Superior temporal gyrus (tissue), 1 donor: ENCODE data around the gene MYBPH.

Experiments used
- DNase-seq: peaks from one replicate; pipeline ENCODE4 v3.0.0-alpha.2; 2016; ENCODE audit errors: extremely low spot score

Gene MYBPH

GRCh38 chr1:203199816-203200571, 24.4 kb upstream of the MYBPH start:
- peak; percentile 79 for DNase-seq

GRCh38 chr1:203199481-203199815, 23.8 kb upstream of the MYBPH start:
- no peak for DNase-seq

DNA sequence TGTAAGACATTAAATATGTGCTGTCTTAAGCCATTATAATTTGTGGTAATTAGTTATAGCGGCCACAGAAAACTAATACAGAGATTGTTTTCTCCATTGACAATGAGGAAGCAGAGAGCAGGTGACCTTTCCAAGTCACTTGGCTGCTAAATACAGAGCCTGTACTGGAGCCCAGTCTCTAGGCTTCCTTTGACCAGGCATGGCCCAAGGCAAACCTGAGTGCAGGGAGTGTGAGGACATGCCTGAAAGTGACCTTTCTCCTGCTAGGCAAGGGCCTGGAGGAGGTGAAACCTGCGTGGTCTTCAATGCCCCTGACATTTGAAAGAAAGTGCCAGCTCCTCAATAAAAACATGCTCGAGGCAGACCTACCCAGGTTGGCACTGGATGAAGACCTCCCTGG, 23.4 kb upstream of the MYBPH start:
- no peak for DNase-seq

- no peak for DNase-seq
These were observed 22.0 kb upstream of the MYBPH start for GRCh38 chr1:203197625-203198024.

GRCh38 chr1:203196371-203196770, 20.7 kb upstream of the MYBPH start:
- no peak for DNase-seq

- DNase-seq: no peak
These were observed 15.3 kb upstream of the MYBPH start for GRCh38 chr1:203190949-203191348.

DNA sequence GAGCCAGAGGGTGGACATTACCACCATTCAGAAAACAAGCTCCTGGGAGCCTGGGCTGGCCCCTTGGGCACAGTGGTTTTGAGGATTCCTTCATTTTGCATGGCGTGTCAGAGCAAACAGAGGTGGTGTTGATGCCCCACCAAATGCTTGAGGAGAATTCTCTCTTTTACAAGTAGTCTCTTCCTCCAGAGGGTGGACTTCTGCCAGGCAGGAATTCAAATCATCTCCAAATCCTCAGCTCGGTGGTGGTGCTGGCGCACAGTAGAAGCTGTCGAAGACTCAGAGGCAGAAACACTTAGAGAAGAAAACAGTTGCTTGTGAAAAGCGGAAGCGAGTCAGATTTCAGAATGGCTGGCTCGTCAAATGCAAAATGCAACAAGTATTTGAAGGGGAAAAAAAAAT, 14.3 kb upstream of the MYBPH start:
- DNase-seq: peak; percentile 55

DNA sequence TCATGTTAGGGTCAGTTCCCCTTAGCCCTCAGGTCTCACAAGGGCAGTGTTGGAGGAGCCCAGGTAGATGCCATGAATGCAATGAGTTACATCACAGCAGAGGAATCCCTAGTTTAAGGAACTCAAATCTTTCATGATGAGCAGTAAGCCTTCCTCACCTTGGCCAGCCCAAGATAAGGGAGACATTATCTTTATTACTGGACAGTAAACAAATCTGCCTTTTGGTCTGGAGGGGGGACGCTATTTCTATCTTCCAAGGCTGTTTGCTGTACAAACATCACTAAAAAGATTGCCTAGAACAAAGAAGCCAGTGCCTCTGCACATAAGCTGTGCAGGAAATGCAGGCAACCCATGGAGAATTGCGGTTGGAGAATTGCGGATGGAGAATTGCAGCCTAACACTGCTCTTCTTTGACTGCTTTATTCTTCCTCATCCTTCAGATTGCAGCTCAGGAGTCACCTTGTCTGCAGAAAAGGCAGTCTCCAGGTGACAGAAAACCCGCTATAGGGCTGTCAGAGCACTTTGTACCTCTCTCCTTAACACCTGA, 13.1 kb upstream of the MYBPH start:
- no peak for DNase-seq

- peak; percentile 43 for DNase-seq
These were observed 12.2 kb upstream of the MYBPH start for GRCh38 chr1:203187689-203188264.

DNA sequence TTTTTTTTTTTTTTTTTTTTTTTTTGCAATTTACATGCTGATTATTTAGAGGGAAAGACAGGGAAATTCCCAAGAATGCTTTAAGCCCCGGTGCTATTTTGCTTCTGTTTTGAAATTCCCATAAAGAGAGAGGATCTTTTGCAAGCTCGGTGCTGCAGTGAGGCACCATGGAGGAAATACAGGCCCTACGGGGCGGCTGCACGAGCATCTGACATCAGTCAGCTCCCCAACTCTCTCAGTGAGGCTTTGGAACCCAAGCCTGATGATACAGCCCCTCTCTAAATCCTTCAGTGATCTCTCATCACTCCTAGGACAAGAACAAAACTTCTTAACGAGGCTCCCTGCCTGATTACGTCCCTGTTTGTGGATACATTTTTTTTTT, 11.7 kb upstream of the MYBPH start:
- DNase-seq: no peak

DNA sequence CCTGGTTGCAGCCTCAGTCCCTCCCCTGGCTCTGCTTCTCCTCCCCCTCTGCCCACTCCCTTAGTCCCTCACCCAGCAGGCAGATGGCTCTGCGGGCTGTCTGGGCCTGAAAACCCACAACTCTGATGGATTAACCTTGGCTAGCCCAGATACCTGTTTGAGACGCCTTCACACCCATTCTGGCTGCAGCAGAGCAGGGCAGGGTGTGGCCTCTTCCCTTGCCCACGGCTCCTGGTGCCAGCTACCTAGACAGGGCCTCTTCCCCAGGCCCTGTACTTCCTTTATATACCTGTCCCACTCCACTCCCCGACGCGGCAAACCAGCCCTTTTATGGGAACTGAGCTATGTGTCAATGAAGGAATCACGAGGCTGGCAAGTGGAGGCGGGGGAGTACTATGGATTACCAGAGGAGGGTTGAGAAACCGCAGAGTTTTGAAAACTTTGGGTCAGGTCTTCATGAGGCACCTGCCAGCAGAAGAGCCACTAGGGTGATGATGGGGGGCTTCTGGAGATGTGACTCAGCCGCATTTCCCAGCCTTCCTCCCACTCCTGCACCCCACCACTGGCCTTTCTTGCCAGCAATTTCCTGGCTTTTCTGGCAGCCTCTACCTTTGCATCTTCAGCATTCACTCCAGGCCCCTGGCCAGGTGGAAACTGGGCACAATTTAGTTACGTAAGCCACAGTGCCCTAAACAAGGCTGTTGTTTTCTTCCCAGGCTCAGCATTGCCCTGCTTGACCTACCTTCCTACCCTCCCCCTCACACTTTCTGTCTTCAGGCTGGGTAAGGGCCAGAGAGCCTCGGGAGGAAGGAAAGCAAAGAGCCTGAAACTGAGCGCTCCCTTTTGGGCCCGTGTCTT, 11.0 kb upstream of the MYBPH start, which contains the start of gene CHI3L1:
TSS of gene CHI3L1 (minus strand) at position 259 of the 858 bp plus-strand sequence. CDS start at position 178, 81 bp downstream.
- peak; percentile 56 for DNase-seq

- DNase-seq: no peak
These were observed 10.4 kb upstream of the MYBPH start for GRCh38 chr1:203186091-203186445.

- no peak for DNase-seq
These were observed 10.0 kb upstream of the MYBPH start for GRCh38 chr1:203185585-203185984.

- DNase-seq: no peak
These were observed 9.4 kb upstream of the MYBPH start for GRCh38 chr1:203185061-203185461.

DNA sequence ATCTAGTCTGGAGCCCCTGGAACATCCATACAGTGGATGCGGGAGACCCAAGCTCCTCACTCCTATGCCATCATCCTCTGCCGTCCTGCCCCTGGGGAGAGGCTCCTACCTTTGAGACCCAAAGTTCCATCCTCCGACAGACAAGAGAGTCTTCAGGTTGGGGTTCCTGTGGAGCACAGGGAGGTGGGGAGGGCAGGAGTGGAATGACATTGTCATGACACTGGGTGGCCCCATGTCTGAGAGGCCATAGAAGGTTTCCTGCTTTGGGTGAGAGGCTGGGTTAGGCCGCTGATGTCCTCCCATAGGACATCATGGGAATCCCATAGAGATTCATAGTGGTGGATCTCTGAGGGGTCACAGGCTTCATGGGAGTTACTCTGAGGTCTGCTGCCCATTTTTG, 8.8 kb upstream of the MYBPH start:
- DNase-seq: no peak

DNA sequence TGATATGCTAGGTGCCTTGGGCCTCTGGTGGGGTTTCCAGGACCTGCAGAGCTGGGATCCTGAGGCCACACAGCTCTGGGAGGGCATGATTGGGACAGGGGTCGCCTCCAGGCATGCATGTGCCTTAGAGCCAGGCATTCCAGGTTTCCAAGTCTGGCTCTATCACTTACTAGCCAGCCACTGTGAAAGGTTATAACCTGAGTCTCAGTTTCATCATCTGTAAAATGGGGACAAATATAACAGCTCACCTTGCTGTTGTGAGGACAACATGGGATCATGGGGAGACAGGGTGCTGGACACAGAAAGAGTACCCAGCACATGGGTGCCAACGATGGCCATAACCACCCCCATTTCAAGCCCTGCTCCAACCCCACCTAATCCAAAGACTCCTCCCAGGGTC, 8.2 kb upstream of the MYBPH start:
- no peak for DNase-seq

- no peak for DNase-seq
These were observed 6.8 kb upstream of the MYBPH start for GRCh38 chr1:203182387-203182953.

DNA sequence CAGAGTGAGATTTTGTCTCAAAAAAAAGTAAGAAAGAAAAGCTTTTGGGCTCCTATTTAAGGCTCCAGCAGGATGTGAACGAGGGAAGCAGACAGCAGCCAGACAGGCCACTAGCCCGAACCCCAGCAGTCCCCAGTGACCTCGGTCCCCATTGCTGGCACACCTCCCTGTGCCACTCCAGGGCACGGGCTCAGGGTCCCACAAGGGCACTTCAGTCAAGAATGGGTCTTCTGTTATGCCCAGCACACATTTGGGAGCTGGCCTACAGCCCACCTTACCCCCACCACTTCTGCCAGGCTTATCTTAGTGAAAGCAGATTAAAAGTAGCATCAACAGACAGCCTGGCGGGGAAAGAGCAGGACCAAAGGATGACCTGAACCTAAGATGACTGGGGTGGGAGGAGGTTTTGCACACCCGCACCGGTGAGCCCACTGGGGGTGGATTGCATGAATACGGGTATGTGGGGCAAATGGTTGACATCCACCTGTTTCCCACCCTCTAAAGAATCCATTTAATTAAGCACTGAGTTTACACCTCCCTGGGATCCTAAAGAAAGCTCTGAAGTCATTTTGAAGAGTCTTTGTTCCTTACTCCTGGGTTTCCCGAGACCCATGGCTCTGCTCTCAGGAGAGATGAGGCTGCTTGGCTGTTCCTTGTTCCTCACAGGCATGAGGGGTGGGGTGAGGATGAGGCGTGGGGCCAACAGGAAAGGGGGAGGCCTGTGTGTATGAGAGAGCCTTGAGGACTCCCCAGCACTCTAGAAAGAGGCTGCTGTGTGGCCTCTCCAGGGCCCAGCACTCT, 6.2 kb upstream of the MYBPH start:
- no peak for DNase-seq

DNA sequence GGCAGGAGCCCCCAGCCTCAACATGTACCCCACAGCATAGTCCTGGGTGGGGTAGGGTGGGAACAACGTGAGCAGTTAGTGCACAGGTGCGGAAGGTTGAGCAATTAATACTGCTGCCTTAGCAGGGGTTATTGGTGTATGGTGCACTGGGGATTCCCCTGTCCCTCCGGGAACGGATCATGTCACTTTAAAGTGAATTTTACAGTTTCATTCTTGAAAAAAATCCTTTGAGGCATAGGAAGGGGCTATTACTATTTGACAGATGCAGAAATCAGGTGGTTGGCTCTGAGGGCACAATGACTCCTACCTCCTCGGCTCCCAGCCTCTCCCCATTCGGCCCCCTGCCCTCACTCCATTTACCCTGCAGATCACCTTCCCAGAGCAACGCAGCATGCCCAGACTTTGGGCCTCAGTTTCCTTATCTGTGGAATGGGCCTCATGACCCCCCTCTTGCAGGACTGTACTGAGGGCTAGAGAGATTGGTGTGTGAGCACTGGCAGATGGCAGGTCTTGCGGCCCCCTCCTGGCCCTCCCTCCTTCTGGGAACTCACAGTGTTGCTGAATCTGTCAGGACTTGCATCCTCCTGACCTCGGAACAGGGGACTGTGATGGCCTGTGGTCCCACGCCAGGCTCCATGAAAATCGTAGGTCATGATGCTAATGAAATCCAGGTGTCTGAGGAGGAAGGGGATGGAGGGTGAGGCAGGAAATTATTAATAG, 5.1 kb upstream of the MYBPH start:
- DNase-seq: no peak

- no peak for DNase-seq
These were observed 4.0 kb upstream of the MYBPH start for GRCh38 chr1:203179667-203180005.
